HuH-7.5 (cell line): ENCODE results near the gene NPAS3.
A peak's percentile ranks its signal among the peaks of the same experiment; 100 is the strongest.

Source experiments
- DNase-seq: peaks from one replicate; pipeline ENCODE4 v3.0.0; 2011; ENCODE audit warnings: low spot score

The NPAS3 gene

DNA sequence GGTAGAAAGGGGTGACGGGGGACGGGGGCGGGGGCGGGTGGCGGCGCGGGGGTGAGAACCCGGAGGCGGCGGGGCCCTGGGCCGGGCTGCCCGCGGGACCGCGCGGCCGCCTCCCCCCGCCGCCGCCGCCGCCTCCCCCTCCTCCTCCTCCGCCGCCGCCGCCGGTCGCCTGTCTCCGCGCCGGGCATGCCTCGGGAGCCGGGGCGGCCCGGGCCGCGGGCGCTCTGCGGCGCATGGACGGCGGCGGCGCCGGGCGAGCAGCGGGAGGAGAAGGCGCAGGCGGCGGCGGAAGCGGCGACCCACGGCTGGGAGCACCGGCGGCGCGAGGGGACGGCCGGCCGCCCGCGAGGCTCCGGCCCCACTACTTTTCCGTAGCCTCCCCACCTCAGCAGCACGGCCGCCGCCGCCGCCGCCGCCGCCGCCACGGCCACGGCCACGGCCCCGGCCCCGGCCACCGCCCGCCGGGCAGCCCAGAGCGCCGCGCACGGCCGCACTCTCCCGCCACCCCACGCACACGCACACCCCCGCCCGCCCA lies at the start of gene NPAS3:
Gene NPAS3, plus strand, starts transcription at position 161 of the 535 bp plus-strand sequence.
- DNase-seq, result no peak

- no peak for DNase-seq
These were observed 41.5 kb upstream of the NPAS3 start for GRCh38 chr14:32896979-32897697.

GRCh38 chr14:32897698-32898064 lies 41.0 kb upstream of the NPAS3 start:
- DNase-seq, result no peak

GRCh38 chr14:32898876-32899275 lies 39.8 kb upstream of the NPAS3 start:
- no peak for DNase-seq

GRCh38 chr14:32900547-32900946 lies 38.1 kb upstream of the NPAS3 start:
- DNase-seq, result no peak

DNA sequence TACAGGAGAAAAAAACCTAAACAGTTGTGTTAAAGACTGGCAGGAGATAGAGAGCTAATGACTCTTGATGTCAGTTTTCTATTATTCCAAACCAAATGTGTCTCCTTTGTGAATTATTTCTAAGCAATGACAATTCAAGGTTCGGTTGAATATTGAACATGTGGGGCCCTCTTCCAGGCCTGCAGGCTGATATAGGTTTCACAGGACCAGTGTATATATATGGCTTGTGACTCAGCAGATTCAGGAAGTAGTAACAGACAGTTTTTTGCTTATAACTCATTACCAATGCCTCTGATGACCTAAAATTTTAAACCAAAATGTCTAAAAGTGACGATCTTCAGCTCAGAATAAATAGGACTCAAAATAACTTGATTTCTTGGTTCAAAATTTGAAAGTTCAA lies 33.7 kb upstream of the NPAS3 start:
- DNase-seq, result no peak

DNA sequence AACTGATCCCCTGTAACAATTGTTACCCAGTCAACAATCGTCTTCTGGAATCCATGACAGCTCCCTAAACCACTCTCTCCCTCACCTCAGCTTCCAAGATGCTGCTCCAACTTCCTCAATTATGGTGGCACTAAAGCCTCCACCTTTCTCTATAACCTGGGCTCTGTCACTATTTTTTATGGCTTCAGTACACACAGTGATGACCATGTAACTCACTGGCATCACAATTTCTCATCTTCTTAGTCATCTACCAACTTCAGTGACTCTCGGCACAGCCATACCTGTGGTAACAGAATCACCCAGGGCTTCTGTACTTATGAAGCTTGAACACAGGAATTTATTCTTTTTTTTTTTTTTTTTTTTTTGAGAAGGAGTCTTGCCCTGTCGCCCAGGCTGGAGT lies 32.0 kb upstream of the NPAS3 start:
- DNase-seq, result no peak

DNA sequence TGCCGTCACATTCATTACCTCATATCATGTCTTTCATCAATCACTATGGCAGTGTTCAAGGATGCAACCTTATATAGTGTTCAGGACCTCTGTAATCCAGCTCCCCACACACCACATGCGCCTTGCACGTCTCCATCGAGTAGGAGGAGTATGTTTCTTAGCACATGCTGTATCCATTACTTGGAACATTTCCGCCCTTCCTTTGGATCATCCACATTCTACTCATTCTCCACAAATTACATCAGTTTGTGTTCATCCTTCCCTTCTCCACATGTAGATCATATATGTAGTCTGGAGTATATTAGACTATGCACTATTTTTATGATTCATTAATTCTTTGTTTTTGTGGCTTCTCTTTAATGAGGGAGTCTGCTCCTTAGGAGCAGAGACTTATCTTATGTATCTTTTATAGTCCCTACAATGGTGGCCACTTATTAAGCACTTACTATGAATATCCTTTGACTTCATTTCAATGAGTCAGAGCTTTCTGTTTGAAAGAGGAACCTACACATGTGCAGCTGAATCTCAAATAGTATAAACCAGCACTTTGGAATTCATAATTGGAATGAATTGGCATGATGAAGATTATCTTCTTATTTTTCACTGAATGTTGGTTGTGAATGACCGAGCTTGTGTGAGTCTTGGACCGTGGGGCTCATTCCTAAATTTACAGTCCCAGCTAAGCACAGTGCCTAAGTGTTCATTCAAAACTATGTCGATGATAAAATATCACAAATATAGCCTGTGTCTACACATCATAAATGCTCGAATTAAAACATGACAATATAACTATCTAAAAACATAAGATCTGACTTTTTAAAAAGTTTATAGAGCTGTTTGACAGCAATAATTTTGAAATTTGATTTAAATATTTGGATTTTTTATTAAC lies 30.2 kb upstream of the NPAS3 start:
- no peak for DNase-seq

GRCh38 chr14:32913725-32914124 lies 25.0 kb upstream of the NPAS3 start:
- no peak for DNase-seq

DNA sequence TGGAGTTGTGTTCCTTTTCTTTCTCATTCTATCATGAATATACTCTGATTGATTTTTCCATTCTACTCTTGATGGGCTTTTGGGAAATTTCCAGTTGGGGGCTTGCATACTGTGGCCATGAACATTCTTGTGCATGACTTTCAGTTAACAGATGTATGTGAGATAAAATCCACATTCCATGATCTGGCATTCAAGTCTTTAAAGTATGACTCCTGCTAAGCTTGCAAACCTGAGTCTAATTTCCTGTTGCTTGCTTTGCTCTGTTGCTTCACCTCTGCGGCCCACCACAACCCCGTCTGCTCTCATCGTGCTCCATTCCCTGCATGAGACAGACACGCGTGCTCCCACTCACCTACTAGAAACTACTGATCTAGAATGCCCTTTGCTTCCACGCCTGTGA lies 24.3 kb upstream of the NPAS3 start:
- DNase-seq, result no peak

GRCh38 chr14:32920696-32921276 lies 17.9 kb upstream of the NPAS3 start:
- no peak for DNase-seq

- DNase-seq, result no peak
These were observed 13.2 kb upstream of the NPAS3 start for GRCh38 chr14:32925439-32925838.

- no peak for DNase-seq
These were observed 6.3 kb upstream of the NPAS3 start for GRCh38 chr14:32932302-32932913.

- no peak for DNase-seq
These were observed 5.6 kb upstream of the NPAS3 start for GRCh38 chr14:32932914-32933628.

DNA sequence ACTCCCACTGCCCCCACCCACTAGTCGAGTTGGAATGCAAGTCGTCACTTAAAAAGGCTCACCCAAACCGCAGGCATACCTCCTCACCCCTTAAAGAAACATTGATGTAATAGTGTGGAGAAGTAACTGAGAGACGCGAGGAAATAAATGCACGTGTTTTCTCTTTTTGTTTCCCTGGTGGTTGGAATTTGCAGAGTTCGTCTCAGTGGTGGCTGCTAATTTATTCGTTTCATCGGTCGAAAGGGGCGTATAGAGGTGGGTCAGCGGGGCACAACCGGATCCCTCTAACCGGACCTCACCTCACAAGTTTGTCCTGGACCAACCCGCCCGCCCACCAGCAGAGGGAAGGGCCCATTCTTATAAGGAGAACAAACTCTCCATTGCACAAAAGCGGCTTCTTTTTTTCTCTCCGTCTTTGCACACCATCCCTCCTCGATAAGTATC lies 5.0 kb upstream of the NPAS3 start:
- no peak for DNase-seq

- DNase-seq, result peak; percentile 40
These were observed 4.4 kb upstream of the NPAS3 start for GRCh38 chr14:32934073-32934880.

- DNase-seq, result no peak
These were observed 3.6 kb upstream of the NPAS3 start for GRCh38 chr14:32934881-32935633.

GRCh38 chr14:32939254-32940065 lies 781 bp downstream of the NPAS3 start:
- DNase-seq, result no peak

- DNase-seq, result no peak
These were observed 1.5 kb downstream of the NPAS3 start for GRCh38 chr14:32940066-32940651.
